ENCODE measurements around the gene CCDC171.

The CCDC171 gene

GRCh38 chr9:16010221-16010620 lies 457.4 kb downstream of the CCDC171 start:
- DNase-seq = no peak

DNA sequence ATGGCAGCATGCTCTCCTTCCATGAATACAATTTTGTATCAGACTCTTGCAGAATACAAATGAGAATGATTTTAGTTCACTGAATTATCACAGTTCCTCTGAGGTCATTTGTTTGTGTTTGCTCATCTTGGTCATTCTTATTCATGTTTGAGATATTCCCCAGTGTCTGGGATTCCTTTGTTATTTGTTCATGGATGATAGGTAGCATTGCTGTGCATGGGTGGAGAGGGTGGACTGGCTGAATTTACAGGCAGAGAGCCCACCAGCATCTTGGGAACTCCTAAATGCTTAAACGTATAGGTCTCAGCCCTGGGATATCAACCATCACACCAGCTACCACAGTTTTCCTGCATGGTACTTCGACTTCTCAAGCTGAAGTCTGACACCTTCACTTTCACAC lies 459.8 kb downstream of the CCDC171 start:
- no peak for DNase-seq

- no peak for DNase-seq
Observed at GRCh38 chr9:16013366-16013765, 460.5 kb downstream of the CCDC171 start.

- DNase-seq = no peak
Observed at GRCh38 chr9:16013826-16014225, 461.0 kb downstream of the CCDC171 start.

DNA sequence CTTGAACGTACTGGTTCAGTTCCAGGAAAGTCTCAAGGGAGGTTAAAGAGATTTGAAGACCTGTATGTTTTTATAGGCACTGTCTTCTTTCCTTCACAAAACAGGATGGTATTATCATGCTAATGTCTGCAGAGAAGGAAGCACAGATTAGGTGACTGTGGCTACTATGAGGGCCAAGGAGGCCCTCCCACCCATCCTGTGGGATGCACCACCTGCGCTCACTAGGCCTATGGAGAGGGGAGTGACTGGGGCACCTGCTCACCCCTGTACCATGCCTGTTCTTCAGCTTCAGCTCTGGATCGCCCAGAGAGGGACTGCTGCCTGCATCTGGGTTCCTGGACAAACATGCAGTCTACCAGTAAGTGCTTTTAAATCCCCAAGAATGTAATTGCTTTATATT lies 469.4 kb downstream of the CCDC171 start:
- DNase-seq = no peak

GRCh38 chr9:16023446-16023845 lies 470.6 kb downstream of the CCDC171 start:
- DNase-seq = no peak

Data from SHP77 treated with DMSO at 0.1 percent for 48 hours (cell line).